HepG2 (cell line): ENCODE measurements around the gene RAP1A. TPM values are rescaled to one million over a fixed set of nuclear protein-coding genes. Genes with fewer than 3 reads are reported as not detected.

ENCODE experiments used
- CBFB ChIP-seq: sonication (generic); formaldehyde crosslinking; IDR thresholded peaks from 2 replicates; pipeline ENCODE4 v1.4.0; 2020; ENCODE audit warnings: missing genetic modification reagents
- FOXO1 ChIP-seq: sonication (generic); formaldehyde crosslinking; IDR thresholded peaks from 2 replicates; pipeline ENCODE4 v1.4.0; 2020; ENCODE audit warnings: missing genetic modification reagents
- FUBP1 ChIP-seq: sonication (generic); formaldehyde crosslinking; IDR thresholded peaks from 2 replicates; pipeline ENCODE4 v1.5.1; 2020; ENCODE audit warnings: missing genetic modification reagents, mild to moderate bottlenecking, borderline replicate concordance
- GMEB1 ChIP-seq: sonication (generic); formaldehyde crosslinking; IDR thresholded peaks from 2 replicates; pipeline ENCODE4 v1.5.1; 2020; ENCODE audit warnings: missing genetic modification reagents, mild to moderate bottlenecking, borderline replicate concordance
- HDAC6 ChIP-seq: fragments of 200-600 bp; sonication (generic); IDR thresholded peaks from 2 replicates; pipeline ENCODE4 v1.7.0; 2017; ENCODE audit warnings: mild to moderate bottlenecking, antibody characterized with exemption, low read length, low read depth
- HNRNPUL1 ChIP-seq: fragments of 200-400 bp; formaldehyde crosslinking; IDR thresholded peaks from 2 replicates; pipeline ENCODE4 v1.6.1; 2017; ENCODE audit warnings: low read depth, mild to moderate bottlenecking, low read length, moderate library complexity
- KIAA2018 ChIP-seq: sonication (generic); formaldehyde crosslinking; IDR thresholded peaks from 2 replicates; pipeline ENCODE4 v1.5.0; 2020; ENCODE audit warnings: mild to moderate bottlenecking, missing genetic modification reagents, borderline replicate concordance
- PAX8 ChIP-seq: sonication (generic); formaldehyde crosslinking; IDR thresholded peaks from 2 replicates; pipeline ENCODE4 v1.8.0; 2022; ENCODE audit warnings: mild to moderate bottlenecking, missing genetic modification reagents, borderline replicate concordance
- SAP130 ChIP-seq: IDR thresholded peaks from 2 replicates; pipeline ENCODE4 v1.6.1; 2016; ENCODE audit warnings: low read depth
- SP140L ChIP-seq: sonication (generic); formaldehyde crosslinking; IDR thresholded peaks from 2 replicates; pipeline ENCODE4 v1.4.0; 2020; ENCODE audit warnings: missing genetic modification reagents, borderline replicate concordance
- ZBTB44 ChIP-seq: sonication (generic); formaldehyde crosslinking; IDR thresholded peaks from 2 replicates; pipeline ENCODE4 v1.4.0; 2020; ENCODE audit warnings: missing genetic modification reagents
- ZNF576 ChIP-seq: sonication (generic); formaldehyde crosslinking; IDR thresholded peaks from 2 replicates; pipeline ENCODE4 v1.4.0; 2020; ENCODE audit warnings: mild to moderate bottlenecking, missing genetic modification reagents
- ZNF775 ChIP-seq: sonication (generic); formaldehyde crosslinking; IDR thresholded peaks from 2 replicates; pipeline ENCODE4 v1.4.0; 2020; ENCODE audit warnings: missing genetic modification reagents, mild to moderate bottlenecking, moderate library complexity, borderline replicate concordance
- ZSCAN29 ChIP-seq: sonication (generic); formaldehyde crosslinking; conservative IDR thresholded peaks from 2 replicates; pipeline ENCODE4 v1.4.0; 2020; ENCODE audit warnings: mild to moderate bottlenecking, missing genetic modification reagents
- polyA plus RNA-seq, 8 experiments: library from polyadenylated mRNA; depleted of rRNA in 3 of 8; stranded (reverse) in 7 of 8; unstranded in 1 of 8; fragments of >200 nt; fragmentation: Illumina TruSeq in 4 of 8; extraction: Trizol in 4 of 8; gene quantifications; 2 replicates each; pipeline versions ENCODE4 v1.2.1 to v1.2.3, GENCODE V29; 2011 to 2016; ENCODE audit warnings: low read depth in 4 of 8, missing spikeins in 1 of 8, mixed read lengths in 1 of 8; ENCODE audit not compliant: insufficient read depth in 1 of 8
- total RNA-seq, 5 experiments: library from RNA; depleted of rRNA; stranded (reverse); fragments of >200 nt; fragmentation: Illumina TruSeq; extraction: Trizol; gene quantifications; 2 replicates each; pipeline ENCODE4 v1.2.3, GENCODE V29; 2016; ENCODE audit warnings: low read depth in 1 of 5

RAP1A gene
- total and polyA plus RNA-seq, 2 of the 13 experiments (the other 11 are each of a cell fraction or from before 2014, with no cell fraction given), result 19.0 to 20.7 TPM

- TF ChIP-seq ZBTB44 (CRISPR knock-in tag) (no peak; the same call in 1 of the 2 replicates), FUBP1 (no peak), CBFB (CRISPR knock-in tag) (peak; percentile 79), FOXO1 (peak; percentile 44; the same call in 1 of the 2 replicates), SP140L (CRISPR knock-in tag) (0 out of 2 replicates have a peak, but pooled peaks have one; percentile 21), ZSCAN29 (CRISPR knock-in tag) (0 out of 2 replicates have a peak, but pooled peaks have one; percentile 44), ZNF775 (CRISPR knock-in tag) (no peak; the same call in 1 of the 2 replicates), HNRNPUL1 (no peak), KIAA2018 (CRISPR knock-in tag) (no peak; the same call in 1 of the 2 replicates), HDAC6 (no peak), PAX8 (CRISPR knock-in tag) (no peak), ZNF576 (CRISPR knock-in tag) (no peak), GMEB1 (CRISPR knock-in tag) (peak; percentile 81), SAP130 (CRISPR knock-in tag) (peak; percentile 94)
Measured at GRCh38 chr1:111755331-111756123, 135.9 kb downstream of the RAP1A start, which contains the start of gene DDX20 (continued).
